Neural cell (in vitro differentiated cells): Measurements from ENCODE around the gene RAI14. TPM values are rescaled to one million over a fixed set of nuclear protein-coding genes. Genes with fewer than 3 reads are reported as not detected.
A peak's percentile ranks its signal among the peaks of the same experiment; 100 is the strongest.

Source experiments
- H2AFZ ChIP-seq: fragments of 200-600, 300-800 bp; sonication (generic), shearing (Covaris generic); 2 replicates; pipeline ENCODE4 v1.6.0; 2014; ENCODE audit warnings: low read depth, mild to moderate bottlenecking, antibody characterized with exemption, low read length, moderate library complexity
- H3F3A ChIP-seq: fragments of 200-600 bp; shearing (Covaris generic); 2 replicates; pipeline ENCODE4 v1.6.1; 2016; ENCODE audit warnings: mild to moderate bottlenecking, moderate library complexity, mixed read lengths, antibody characterized with exemption, low read length; ENCODE audit not compliant: insufficient read depth, poor library complexity, severe bottlenecking
- H3K27ac ChIP-seq: fragments of 200-600, 300-800 bp; sonication (generic), shearing (Covaris generic); 2 replicates; pipeline ENCODE4 v1.5.1; 2014; ENCODE audit warnings: mild to moderate bottlenecking, low read length, moderate library complexity
- H3K27me3 ChIP-seq: fragments of 300-800, 200-600 bp; sonication (generic), shearing (Covaris generic); 2 replicates; pipeline ENCODE4 v1.6.0; 2014; ENCODE audit warnings: mild to moderate bottlenecking, low read depth, low read length, moderate library complexity; ENCODE audit not compliant: insufficient read depth
- H3K36me3 ChIP-seq: fragments of 300-800, 200-600 bp; sonication (generic), shearing (Covaris generic); 2 replicates; pipeline ENCODE4 v1.5.1; 2014; ENCODE audit warnings: mild to moderate bottlenecking, antibody characterized with exemption, low read length, moderate library complexity; ENCODE audit not compliant: insufficient read depth
- H3K4me2 ChIP-seq: fragments of 300-800, 200-600 bp; sonication (generic), shearing (Covaris generic); 2 replicates; pipeline ENCODE4 v1.6.0; 2014; ENCODE audit warnings: mild to moderate bottlenecking, low read length
- H3K4me3 ChIP-seq: fragments of 300-800, 200-600 bp; sonication (generic), shearing (Covaris generic); 2 replicates; pipeline ENCODE4 v1.5.1; 2014; ENCODE audit warnings: mild to moderate bottlenecking, low read length, moderate library complexity
- H3K79me2 ChIP-seq: fragments of 200-600 bp; shearing (Covaris generic); replicated peaks from 2 replicates; pipeline ENCODE4 v1.6.0; 2014; ENCODE audit warnings: mild to moderate bottlenecking, low read length, moderate library complexity; ENCODE audit not compliant: insufficient read depth
- H3K9ac ChIP-seq: fragments of 300-800, 200-600 bp; sonication (generic), shearing (Covaris generic); 2 replicates; pipeline ENCODE4 v1.6.1; 2016; ENCODE audit warnings: mild to moderate bottlenecking, low read length, mixed read lengths
- H3K9me2 ChIP-seq: fragments of 200-600 bp; shearing (Covaris generic); 2 replicates; pipeline ENCODE4 v1.6.1; 2016; ENCODE audit warnings: mild to moderate bottlenecking, low read length, mixed read lengths; ENCODE audit not compliant: insufficient read depth
- H3K9me3 ChIP-seq: fragments of 200-600, 300-800 bp; sonication (generic), shearing (Covaris generic); 2 replicates; pipeline ENCODE4 v1.6.1; 2016; ENCODE audit warnings: mild to moderate bottlenecking, mixed run types, low read length, moderate library complexity, mixed read lengths
- H4K20me1 ChIP-seq: fragments of 200-600 bp; shearing (Covaris generic); 2 replicates; pipeline ENCODE4 v1.6.1; 2016; ENCODE audit warnings: mild to moderate bottlenecking, mixed run types; ENCODE audit not compliant: insufficient read depth
- CTCF ChIP-seq: fragments of 450-650 bp; IDR thresholded peaks from 2 replicates; pipeline ENCODE4 v1.5.1; 2014; ENCODE audit warnings: antibody characterized with exemption, mild to moderate bottlenecking, moderate library complexity; ENCODE audit not compliant: poor library complexity, severe bottlenecking
- EP300 ChIP-seq: fragments of 450-650 bp; conservative IDR thresholded peaks from 2 replicates; pipeline ENCODE4 v1.6.1; 2014; ENCODE audit warnings: antibody characterized with exemption, mild to moderate bottlenecking, moderate library complexity; ENCODE audit not compliant: poor library complexity, severe bottlenecking
- EZH2 ChIP-seq: fragments of 200-600, 300-800 bp; shearing (Covaris generic), sonication (generic); IDR thresholded peaks from 2 replicates; pipeline ENCODE4 v1.6.1; 2014; ENCODE audit warnings: antibody characterized with exemption, low read length, borderline replicate concordance, mild to moderate bottlenecking; ENCODE audit not compliant: insufficient read depth, poor library complexity, severe bottlenecking
- MXI1 ChIP-seq: fragments of 450-650 bp; conservative IDR thresholded peaks from 2 replicates; pipeline ENCODE4 v1.6.1; 2014; ENCODE audit warnings: antibody characterized with exemption, mild to moderate bottlenecking; ENCODE audit not compliant: poor library complexity, severe bottlenecking
- POLR2AphosphoS5 ChIP-seq: IDR thresholded peaks from 2 replicates; pipeline ENCODE4 v1.6.1; 2012
- RAD21 ChIP-seq: fragments of 450-650 bp; conservative IDR thresholded peaks from 2 replicates; pipeline ENCODE4 v1.6.1; 2014; ENCODE audit warnings: antibody characterized with exemption, mild to moderate bottlenecking, moderate library complexity
- REST ChIP-seq: IDR thresholded peaks from 2 replicates; pipeline ENCODE4 v1.6.1; 2012; ENCODE audit warnings: borderline replicate concordance
- SMC3 ChIP-seq: fragments of 450-650 bp; conservative IDR thresholded peaks from 2 replicates; pipeline ENCODE4 v1.6.1; 2014; ENCODE audit warnings: antibody characterized with exemption, mild to moderate bottlenecking, moderate library complexity; ENCODE audit not compliant: poor library complexity
- TAF1 ChIP-seq: IDR thresholded peaks from 2 replicates; pipeline ENCODE4 v1.6.1; 2012; ENCODE audit warnings: low read depth
- polyA minus RNA-seq: library from RNA; depleted of rRNA, polyadenylated mRNA; stranded (reverse); fragments of >200 nt; gene quantifications from 2 replicates; pipeline ENCODE4 v1.2.3, GENCODE V29; 2014
- polyA plus RNA-seq: library from polyadenylated mRNA; depleted of rRNA; stranded (reverse); fragments of >200 nt; gene quantifications from 2 replicates; pipeline ENCODE4 v1.2.3, GENCODE V29; 2014

Gene RAI14
- polyA plus RNA-seq: 6.0 and 7.8 TPM in 2 replicates
- 14.8 and 17.3 TPM in 2 replicates for polyA minus RNA-seq

- Histone ChIP-seq H3K79me2 (peaks cover 24% of the 10 kb centered on the region), H3K4me3 (peak within 1 kb of the TSS; percentile 91), H4K20me1 (no peaks in the 10 kb centered on the region), H3K4me2 (peak within 1 kb of the TSS; percentile 64), H2AFZ (peak within 1 kb of the TSS; percentile 57), H3F3A (peaks cover 13% of the 10 kb centered on the region), H3K27ac (no peak within 1 kb of the TSS), H3K36me3 (no peaks in the 10 kb centered on the region), H3K9me2 (no peaks in the 10 kb centered on the region), H3K27me3 (no peaks in the 10 kb centered on the region), H3K9me3 (no peaks in the 10 kb centered on the region), H3K9ac (peak within 1 kb of the TSS; percentile 71)
- TF ChIP-seq CTCF (peak; percentile 30), SMC3 (peak; percentile 30), TAF1 (no peak), MXI1 (peak; percentile 60)
Observed at GRCh38 chr5:34656001-34656699, at the start of gene RAI14. TSS of gene RAI14 (plus strand) at chr5:34656328. CDS start at chr5:34686920, 30,592 bp downstream.

- Histone ChIP-seq H3K4me3 (no peak overlapping the region), H3K9me3 (no peaks in the 10 kb centered on the region), H3K79me2 (no peaks in the 10 kb centered on the region), H3K9ac (no peak overlapping the region), H4K20me1 (no peaks in the 10 kb centered on the region), H3K4me2 (no peak overlapping the region), H3K9me2 (no peaks in the 10 kb centered on the region), H3K27me3 (no peaks in the 10 kb centered on the region), H3F3A (no peaks in the 10 kb centered on the region), H2AFZ (no peak overlapping the region), H3K27ac (no peak overlapping the region), H3K36me3 (no peaks in the 10 kb centered on the region)
- TF ChIP-seq EP300 (no peak), POLR2AphosphoS5 (no peak), CTCF (no peak), REST (no peak), SMC3 (no peak), TAF1 (no peak), RAD21 (no peak), MXI1 (no peak), EZH2 (no peak)
Observed at GRCh38 chr5:34608368-34608767, 47.8 kb upstream of the RAI14 start.
